Left ventricle myocardium inferior (tissue), 1 donor: ENCODE measurements around the gene TNNC1. TPM values are rescaled to one million over a fixed set of nuclear protein-coding genes. Genes with fewer than 3 reads are reported as not detected.

Experiments
- DNase-seq: peaks from one replicate; pipeline ENCODE4 v3.0.0-alpha.2; 2020
- H3K27ac ChIP-seq: fragments of 200-600 bp; replicated peaks from 2 replicates; pipeline ENCODE4 v1.8.0; 2021
- H3K27me3 ChIP-seq: fragments of 200-600 bp; 2 replicates; pipeline ENCODE4 v1.8.0; 2021; ENCODE audit warnings: low read depth
- H3K36me3 ChIP-seq: fragments of 200-600 bp; 2 replicates; pipeline ENCODE4 v1.8.0; 2021
- H3K4me1 ChIP-seq: fragments of 200-600 bp; 2 replicates; pipeline ENCODE4 v1.8.0; 2021
- H3K4me3 ChIP-seq: fragments of 200-600 bp; 2 replicates; pipeline ENCODE4 v1.8.0; 2021; ENCODE audit warnings: mild to moderate bottlenecking, moderate library complexity
- H3K9me3 ChIP-seq: fragments of 200-600 bp; replicated peaks from 2 replicates; pipeline ENCODE4 v1.8.0; 2021
- CTCF ChIP-seq: fragments of 200-600 bp; IDR thresholded peaks from 2 replicates; pipeline ENCODE4 v1.8.0; 2021; ENCODE audit warnings: antibody characterized with exemption, mild to moderate bottlenecking, borderline replicate concordance
- intact Hi-C: fragments of 100-400 bp; cut with micrococcal nuclease; formaldehyde crosslinking; loops from one replicate; pipeline ENCODE4 v1.11.0; 2022
- long read RNA-seq: library from polyadenylated mRNA; unstranded; transcript quantifications from one replicate; pipeline ENCODE4 v2.0.0, GENCODE V29; 2021
- total RNA-seq: library from RNA; stranded (reverse); fragmentation: NEBNext Ultra II Directional; extraction: Animal tissue kit (Norgen Biotek cat#: 25700); gene quantifications from one replicate; pipeline ENCODE4 v1.2.1, GENCODE V29; 2021
- donor health status: DM: no; HTN: yes; CAD: no; lungs with severe emphysema.

The TNNC1 gene
- 8,962 TPM for total RNA-seq
- long read RNA-seq, transcript TNNC1-201 (6 exons, 714 nt) = major isoform, 4,768 of 5,270 reads
- long read RNA-seq, partial matches to known transcripts = 422 of 5,270 reads
- long read RNA-seq, other reads (novel, unspliced or antisense) = 80 of 5,270 reads

GRCh38 chr3:52453496-52454249 lies at the start of gene TNNC1:
Gene TNNC1, minus strand, starts transcription at chr3:52454041. Its CDS starts 26 bp downstream, at chr3:52454015.
- Histone ChIP-seq H3K9me3 (no peaks in the 10 kb centered on the region), H3K4me3 (peak within 1 kb of the TSS; percentile 86), H3K27ac (peak within 1 kb of the TSS; percentile 97), H3K4me1 (peaks cover 58% of the 10 kb centered on the region), H3K27me3 (no peaks in the 10 kb centered on the region), H3K36me3 (peaks cover 32% of the 10 kb centered on the region)
- TF ChIP-seq CTCF = no peak
- DNase-seq = peak; percentile 70
- intact Hi-C loops = no loop called here

GRCh38 chr3:52502808-52503350 lies 49.0 kb upstream of the TNNC1 start:
- no peak overlapping the region for H3K27ac ChIP-seq
- no peaks in the 10 kb centered on the region for H3K4me1 ChIP-seq
- no peak overlapping the region for H3K4me3 ChIP-seq
- no peaks in the 10 kb centered on the region for H3K27me3 ChIP-seq
- no peaks in the 10 kb centered on the region for H3K9me3 ChIP-seq
- intact Hi-C loops = no loop called here
- DNase-seq = no peak
- peaks cover 4% of the 10 kb centered on the region for H3K36me3 ChIP-seq
- no peak for TF ChIP-seq CTCF

- TF ChIP-seq CTCF = no peak
- intact Hi-C loops = no loop called here
These were observed 48.2 kb upstream of the TNNC1 start for GRCh38 chr3:52502001-52502400.

GRCh38 chr3:52501046-52501445 lies 47.2 kb upstream of the TNNC1 start:
- H3K36me3 ChIP-seq = no peaks in the 10 kb centered on the region
- H3K27ac ChIP-seq = no peak overlapping the region

More at GRCh38 chr3:52502001-52502400, 48.2 kb upstream of the TNNC1 start:
- no peak for DNase-seq
- H3K27ac ChIP-seq = no peak overlapping the region
- H3K9me3 ChIP-seq = no peaks in the 10 kb centered on the region
- H3K36me3 ChIP-seq = peaks cover 4% of the 10 kb centered on the region
- H3K4me3 ChIP-seq = no peak overlapping the region
- H3K4me1 ChIP-seq = no peaks in the 10 kb centered on the region
- H3K27me3 ChIP-seq = no peaks in the 10 kb centered on the region

More at GRCh38 chr3:52501046-52501445, 47.2 kb upstream of the TNNC1 start:
- no peak overlapping the region for H3K4me3 ChIP-seq
- peaks cover 6% of the 10 kb centered on the region for H3K4me1 ChIP-seq
- DNase-seq = no peak
- intact Hi-C loops = no loop called here
- H3K9me3 ChIP-seq = no peaks in the 10 kb centered on the region
- TF ChIP-seq CTCF = no peak
- no peaks in the 10 kb centered on the region for H3K27me3 ChIP-seq
